Breast epithelium (tissue), 3 donors: ENCODE data around the gene CALY.

Experiments
- POLR2A ChIP-seq: fragments of 450-650 bp; IDR thresholded peaks from one replicate; pipeline ENCODE4 v1.6.1; 2016; ENCODE audit warnings: antibody characterized with exemption, mild to moderate bottlenecking, moderate library complexity
- TF ChIP-seq, protein P1 (sequence below), 3 donors: fragments of 450-650 bp; IDR thresholded peaks; one replicate each; pipeline ENCODE4 v1.5.1; 2016 to 2017; ENCODE audit warnings: antibody characterized with exemption in 3 of 3, mild to moderate bottlenecking in 3 of 3, moderate library complexity in 3 of 3

DNA sequence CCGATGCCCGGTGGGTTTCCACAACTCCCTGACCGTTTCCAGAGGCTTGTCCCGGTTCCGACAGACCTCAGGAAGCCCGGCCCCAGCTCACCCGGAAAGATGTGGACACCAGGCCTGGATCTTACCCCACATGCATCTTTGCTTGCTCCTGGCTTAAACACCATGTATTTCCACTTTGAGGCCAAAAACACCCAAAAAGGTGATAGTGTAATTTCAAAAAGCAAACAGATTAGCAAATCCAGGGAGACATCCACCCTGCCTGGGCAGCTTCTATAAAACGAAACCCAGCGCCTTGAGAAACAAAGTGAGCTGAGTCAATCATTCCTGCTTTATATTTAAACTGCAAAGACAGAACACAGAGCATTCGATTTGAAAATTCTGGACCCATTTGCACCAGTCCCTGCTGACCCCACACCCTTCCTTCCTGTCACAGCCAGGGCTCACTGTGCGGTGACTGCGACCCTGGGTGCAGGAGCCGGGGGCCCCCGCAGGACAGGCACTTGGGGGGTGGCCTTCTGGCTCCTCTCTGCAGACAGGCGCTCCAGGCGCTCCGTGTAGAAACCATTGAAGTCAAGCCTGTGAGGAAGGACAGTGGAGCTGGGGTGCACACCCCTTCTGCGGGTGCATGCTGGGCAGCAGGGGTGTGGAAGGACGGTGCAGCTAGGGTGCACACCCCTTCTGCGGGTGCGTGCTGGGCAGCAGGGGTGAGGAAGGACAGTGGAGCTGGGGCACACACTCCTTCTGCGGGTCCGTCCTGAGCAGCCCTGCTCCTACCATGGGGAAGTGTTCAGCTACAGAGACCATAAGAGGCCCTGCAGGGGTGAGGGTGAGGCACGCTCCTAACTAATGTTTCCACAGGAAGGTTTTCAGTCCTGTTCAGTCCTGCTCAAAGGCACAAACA lies 57.1 kb downstream of the CALY start:
- TF ChIP-seq, protein P1, sequence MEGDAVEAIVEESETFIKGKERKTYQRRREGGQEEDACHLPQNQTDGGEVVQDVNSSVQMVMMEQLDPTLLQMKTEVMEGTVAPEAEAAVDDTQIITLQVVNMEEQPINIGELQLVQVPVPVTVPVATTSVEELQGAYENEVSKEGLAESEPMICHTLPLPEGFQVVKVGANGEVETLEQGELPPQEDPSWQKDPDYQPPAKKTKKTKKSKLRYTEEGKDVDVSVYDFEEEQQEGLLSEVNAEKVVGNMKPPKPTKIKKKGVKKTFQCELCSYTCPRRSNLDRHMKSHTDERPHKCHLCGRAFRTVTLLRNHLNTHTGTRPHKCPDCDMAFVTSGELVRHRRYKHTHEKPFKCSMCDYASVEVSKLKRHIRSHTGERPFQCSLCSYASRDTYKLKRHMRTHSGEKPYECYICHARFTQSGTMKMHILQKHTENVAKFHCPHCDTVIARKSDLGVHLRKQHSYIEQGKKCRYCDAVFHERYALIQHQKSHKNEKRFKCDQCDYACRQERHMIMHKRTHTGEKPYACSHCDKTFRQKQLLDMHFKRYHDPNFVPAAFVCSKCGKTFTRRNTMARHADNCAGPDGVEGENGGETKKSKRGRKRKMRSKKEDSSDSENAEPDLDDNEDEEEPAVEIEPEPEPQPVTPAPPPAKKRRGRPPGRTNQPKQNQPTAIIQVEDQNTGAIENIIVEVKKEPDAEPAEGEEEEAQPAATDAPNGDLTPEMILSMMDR (IDR thresholded peaks at IDR 0.05) = no peak
- no peak for TF ChIP-seq POLR2A
